ENCODE data around the gene PSTK. TPM values are rescaled to one million over a fixed set of nuclear protein-coding genes. Genes with fewer than 3 reads are reported as not detected.
A peak's percentile ranks its signal among the peaks of the same experiment; 100 is the strongest.

Gene PSTK
- total and polyA plus RNA-seq, 2 of the 13 experiments (the other 11 are each of a cell fraction or from before 2014, with no cell fraction given), result 8.2 to 9.3 TPM

DNA sequence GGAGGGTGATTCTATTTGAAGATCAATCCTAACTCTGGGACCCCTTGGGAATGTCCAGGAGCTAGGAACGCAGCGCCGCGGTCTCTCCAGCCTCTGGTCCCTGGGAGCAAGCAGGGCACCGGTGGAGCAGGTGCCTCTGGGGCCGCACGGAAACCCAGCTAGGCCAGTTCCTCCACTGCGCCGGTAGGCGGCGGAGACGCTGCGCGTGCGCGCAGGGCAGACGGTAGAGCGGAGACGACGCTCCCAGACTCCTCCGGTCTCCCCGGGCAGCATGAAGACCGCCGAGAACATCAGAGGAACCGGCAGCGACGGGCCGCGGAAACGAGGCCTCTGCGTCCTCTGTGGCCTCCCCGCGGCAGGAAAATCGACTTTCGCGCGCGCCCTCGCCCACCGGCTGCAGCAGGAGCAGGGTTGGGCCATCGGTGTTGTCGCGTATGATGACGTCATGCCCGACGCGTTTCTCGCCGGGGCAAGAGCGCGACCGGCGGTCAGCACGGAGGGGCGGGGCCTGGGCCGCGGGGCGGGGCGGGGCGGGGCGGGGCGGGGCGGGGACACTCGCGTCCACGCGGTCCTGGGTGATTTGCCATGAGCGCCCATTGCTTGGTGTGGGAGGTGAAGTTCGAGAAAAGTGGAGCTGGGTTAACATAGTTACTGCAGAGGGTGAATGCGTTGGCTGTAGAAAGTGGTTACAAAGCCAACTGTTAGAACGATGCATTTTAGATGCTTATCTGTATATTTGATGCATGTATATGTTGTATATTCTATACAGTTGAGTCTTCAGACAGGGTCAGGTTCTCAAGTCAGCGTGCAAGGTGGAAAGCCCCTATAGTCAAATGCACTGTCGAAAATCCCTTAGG is at the start of gene PSTK (continued):
- TF ChIP-seq, protein P1, sequence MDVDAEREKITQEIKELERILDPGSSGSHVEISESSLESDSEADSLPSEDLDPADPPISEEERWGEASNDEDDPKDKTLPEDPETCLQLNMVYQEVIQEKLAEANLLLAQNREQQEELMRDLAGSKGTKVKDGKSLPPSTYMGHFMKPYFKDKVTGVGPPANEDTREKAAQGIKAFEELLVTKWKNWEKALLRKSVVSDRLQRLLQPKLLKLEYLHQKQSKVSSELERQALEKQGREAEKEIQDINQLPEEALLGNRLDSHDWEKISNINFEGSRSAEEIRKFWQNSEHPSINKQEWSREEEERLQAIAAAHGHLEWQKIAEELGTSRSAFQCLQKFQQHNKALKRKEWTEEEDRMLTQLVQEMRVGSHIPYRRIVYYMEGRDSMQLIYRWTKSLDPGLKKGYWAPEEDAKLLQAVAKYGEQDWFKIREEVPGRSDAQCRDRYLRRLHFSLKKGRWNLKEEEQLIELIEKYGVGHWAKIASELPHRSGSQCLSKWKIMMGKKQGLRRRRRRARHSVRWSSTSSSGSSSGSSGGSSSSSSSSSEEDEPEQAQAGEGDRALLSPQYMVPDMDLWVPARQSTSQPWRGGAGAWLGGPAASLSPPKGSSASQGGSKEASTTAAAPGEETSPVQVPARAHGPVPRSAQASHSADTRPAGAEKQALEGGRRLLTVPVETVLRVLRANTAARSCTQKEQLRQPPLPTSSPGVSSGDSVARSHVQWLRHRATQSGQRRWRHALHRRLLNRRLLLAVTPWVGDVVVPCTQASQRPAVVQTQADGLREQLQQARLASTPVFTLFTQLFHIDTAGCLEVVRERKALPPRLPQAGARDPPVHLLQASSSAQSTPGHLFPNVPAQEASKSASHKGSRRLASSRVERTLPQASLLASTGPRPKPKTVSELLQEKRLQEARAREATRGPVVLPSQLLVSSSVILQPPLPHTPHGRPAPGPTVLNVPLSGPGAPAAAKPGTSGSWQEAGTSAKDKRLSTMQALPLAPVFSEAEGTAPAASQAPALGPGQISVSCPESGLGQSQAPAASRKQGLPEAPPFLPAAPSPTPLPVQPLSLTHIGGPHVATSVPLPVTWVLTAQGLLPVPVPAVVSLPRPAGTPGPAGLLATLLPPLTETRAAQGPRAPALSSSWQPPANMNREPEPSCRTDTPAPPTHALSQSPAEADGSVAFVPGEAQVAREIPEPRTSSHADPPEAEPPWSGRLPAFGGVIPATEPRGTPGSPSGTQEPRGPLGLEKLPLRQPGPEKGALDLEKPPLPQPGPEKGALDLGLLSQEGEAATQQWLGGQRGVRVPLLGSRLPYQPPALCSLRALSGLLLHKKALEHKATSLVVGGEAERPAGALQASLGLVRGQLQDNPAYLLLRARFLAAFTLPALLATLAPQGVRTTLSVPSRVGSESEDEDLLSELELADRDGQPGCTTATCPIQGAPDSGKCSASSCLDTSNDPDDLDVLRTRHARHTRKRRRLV (CRISPR knock-in tag; IDR thresholded peaks at IDR 0.05), result no peak
- TF ChIP-seq ZNF589 (CRISPR knock-in tag; conservative IDR thresholded peaks at IDR 0.05) (peak; percentile 57), HES4 (CRISPR knock-in tag; IDR thresholded peaks at IDR 0.05; ENCODE audit: borderline replicate concordance) (peak; percentile 94), SALL2 (CRISPR knock-in tag; IDR thresholded peaks at IDR 0.05) (peak; percentile 92), ETV5 (CRISPR knock-in tag; IDR thresholded peaks at IDR 0.05; ENCODE audit: borderline replicate concordance) (peak; percentile 34; the same call in 1 of the 2 replicates), NFE2 (CRISPR knock-in tag; IDR thresholded peaks at IDR 0.05) (no peak), ZNF777 (CRISPR knock-in tag; IDR thresholded peaks at IDR 0.05) (peak; percentile 81), ZNF878 (CRISPR knock-in tag; IDR thresholded peaks at IDR 0.05) (no peak), PCBP1 (IDR thresholded peaks at IDR 0.05; ENCODE audit: borderline replicate concordance, low read depth, low read length) (no peak), ZNF572 (CRISPR knock-in tag; IDR thresholded peaks at IDR 0.05) (no peak; the same call in 1 of the 2 replicates), DR1 (CRISPR knock-in tag; IDR thresholded peaks at IDR 0.05) (0 out of 2 replicates have a peak, but pooled peaks have one; percentile 48), ZNF598 (CRISPR knock-in tag; IDR thresholded peaks at IDR 0.05; ENCODE audit: borderline replicate concordance) (no peak), ZSCAN12 (CRISPR knock-in tag; IDR thresholded peaks at IDR 0.05) (0 out of 2 replicates have a peak, but pooled peaks have one; percentile 77), ZNF768 (CRISPR knock-in tag; IDR thresholded peaks at IDR 0.05) (peak; percentile 62; the same call in 1 of the 2 replicates)
- TF ChIP-seq, protein P2, sequence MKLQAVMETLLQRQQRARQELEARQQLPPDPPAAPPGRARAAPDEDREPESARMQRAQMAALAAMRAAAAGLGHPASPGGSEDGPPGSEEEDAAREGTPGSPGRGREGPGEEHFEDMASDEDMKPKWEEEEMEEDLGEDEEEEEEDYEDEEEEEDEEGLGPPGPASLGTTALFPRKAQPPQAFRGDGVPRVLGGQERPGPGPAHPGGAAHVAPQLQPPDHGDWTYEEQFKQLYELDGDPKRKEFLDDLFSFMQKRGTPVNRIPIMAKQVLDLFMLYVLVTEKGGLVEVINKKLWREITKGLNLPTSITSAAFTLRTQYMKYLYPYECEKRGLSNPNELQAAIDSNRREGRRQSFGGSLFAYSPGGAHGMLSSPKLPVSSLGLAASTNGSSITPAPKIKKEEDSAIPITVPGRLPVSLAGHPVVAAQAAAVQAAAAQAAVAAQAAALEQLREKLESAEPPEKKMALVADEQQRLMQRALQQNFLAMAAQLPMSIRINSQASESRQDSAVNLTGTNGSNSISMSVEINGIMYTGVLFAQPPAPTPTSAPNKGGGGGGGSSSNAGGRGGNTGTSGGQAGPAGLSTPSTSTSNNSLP (IDR thresholded peaks at IDR 0.05; ENCODE audit: low read depth, low read length), result no peak
- TF ChIP-seq, protein P3, sequence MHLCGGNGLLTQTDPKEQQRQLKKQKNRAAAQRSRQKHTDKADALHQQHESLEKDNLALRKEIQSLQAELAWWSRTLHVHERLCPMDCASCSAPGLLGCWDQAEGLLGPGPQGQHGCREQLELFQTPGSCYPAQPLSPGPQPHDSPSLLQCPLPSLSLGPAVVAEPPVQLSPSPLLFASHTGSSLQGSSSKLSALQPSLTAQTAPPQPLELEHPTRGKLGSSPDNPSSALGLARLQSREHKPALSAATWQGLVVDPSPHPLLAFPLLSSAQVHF (CRISPR knock-in tag; IDR thresholded peaks at IDR 0.05), result no peak
